ENCODE data around the gene TSPAN9. TPM values are rescaled to one million over a fixed set of nuclear protein-coding genes. Genes with fewer than 3 reads are reported as not detected.

The TSPAN9 gene
- polyA plus RNA-seq, 2 of the 4 experiments (the other 2 are of a cell fraction) = 12.4 to 16.1 TPM

DNA sequence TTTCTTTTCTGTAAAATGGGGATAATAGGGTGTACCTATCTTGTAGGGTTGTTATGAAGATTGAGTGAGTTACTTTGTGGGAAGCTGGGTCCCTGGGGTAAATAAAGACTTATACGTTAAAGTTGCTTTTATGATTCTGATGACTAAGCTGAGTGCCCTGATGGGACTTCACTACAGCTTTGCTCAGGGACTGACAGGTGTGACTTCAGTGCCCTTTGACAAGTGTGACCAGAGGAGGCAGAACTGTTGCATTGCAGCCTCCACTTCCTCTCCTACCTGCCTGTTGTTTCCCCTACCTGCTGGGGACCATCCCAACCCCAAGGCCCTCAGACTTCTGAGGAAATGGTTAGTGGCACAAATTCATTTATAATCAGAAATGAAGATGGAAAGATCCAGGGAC, 119.3 kb downstream of the TSPAN9 start (continued):
- TF ChIP-seq KDM1A (IDR thresholded peaks at IDR 0.05; ENCODE audit: low read depth) = no peak
- no peak for TF ChIP-seq EHF (CRISPR knock-in tag; IDR thresholded peaks at IDR 0.05)

GRCh38 chr12:3197131-3197818, 120.1 kb downstream of the TSPAN9 start:
- Histone ChIP-seq H3K4me1 (peaks cover 4% of the 10 kb centered on the region; the same call in 1 of the 3 replicates), H3K4me2 (no peak overlapping the region), H3K9me3 (no peaks in the 10 kb centered on the region), H3K4me3 (no peak overlapping the region), H3K27ac (no peak overlapping the region)
- TF ChIP-seq ZSCAN20 (CRISPR knock-in tag; IDR thresholded peaks at IDR 0.05) (no peak), CHD2 (IDR thresholded peaks at IDR 0.05; ENCODE audit: low read length, partially characterized antibody) (no peak), TP53 (CRISPR knock-in tag; IDR thresholded peaks at IDR 0.05) (no peak), HOXB5 (CRISPR knock-in tag; IDR thresholded peaks at IDR 0.05) (no peak), POLR2AphosphoS2 (conservative IDR thresholded peaks at IDR 0.05; ENCODE audit: low read length) (no peak), ATOH8 (CRISPR knock-in tag; IDR thresholded peaks at IDR 0.05; ENCODE audit: low read depth) (no peak), PHF8 (IDR thresholded peaks at IDR 0.05; ENCODE audit: borderline replicate concordance, low read depth) (no peak), PBX3 (IDR thresholded peaks at IDR 0.05) (no peak), RARB (CRISPR knock-in tag; IDR thresholded peaks at IDR 0.05) (no peak), ESRRA (IDR thresholded peaks at IDR 0.05; ENCODE audit: borderline replicate concordance, low read length) (no peak), FOSL2 (IDR thresholded peaks at IDR 0.05) (no peak), FOSL2 (CRISPR knock-in tag; IDR thresholded peaks at IDR 0.05) (no peak), JUN (IDR thresholded peaks at IDR 0.05) (no peak)
- TF ChIP-seq, protein P1, sequence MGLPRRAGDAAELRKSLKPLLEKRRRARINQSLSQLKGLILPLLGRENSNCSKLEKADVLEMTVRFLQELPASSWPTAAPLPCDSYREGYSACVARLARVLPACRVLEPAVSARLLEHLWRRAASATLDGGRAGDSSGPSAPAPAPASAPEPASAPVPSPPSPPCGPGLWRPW (IDR thresholded peaks at IDR 0.05) = no peak
- TF ChIP-seq, protein P2, sequence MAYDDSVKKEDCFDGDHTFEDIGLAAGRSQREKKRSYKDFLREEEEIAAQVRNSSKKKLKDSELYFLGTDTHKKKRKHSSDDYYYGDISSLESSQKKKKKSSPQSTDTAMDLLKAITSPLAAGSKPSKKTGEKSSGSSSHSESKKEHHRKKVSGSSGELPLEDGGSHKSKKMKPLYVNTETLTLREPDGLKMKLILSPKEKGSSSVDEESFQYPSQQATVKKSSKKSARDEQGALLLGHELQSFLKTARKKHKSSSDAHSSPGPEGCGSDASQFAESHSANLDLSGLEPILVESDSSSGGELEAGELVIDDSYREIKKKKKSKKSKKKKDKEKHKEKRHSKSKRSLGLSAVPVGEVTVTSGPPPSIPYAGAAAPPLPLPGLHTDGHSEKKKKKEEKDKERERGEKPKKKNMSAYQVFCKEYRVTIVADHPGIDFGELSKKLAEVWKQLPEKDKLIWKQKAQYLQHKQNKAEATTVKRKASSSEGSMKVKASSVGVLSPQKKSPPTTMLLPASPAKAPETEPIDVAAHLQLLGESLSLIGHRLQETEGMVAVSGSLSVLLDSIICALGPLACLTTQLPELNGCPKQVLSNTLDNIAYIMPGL (CRISPR knock-in tag; IDR thresholded peaks at IDR 0.05; ENCODE audit: borderline replicate concordance) = no peak
- FAIRE-seq (no peak), ATAC-seq (no peak), DNase-seq (ENCODE audit: low read depth in 1 of 2, low spot score in 1 of 2) (no peak)
- ChIA-PET POLR2A (no interaction called here), CTCF (interaction anchor here (0.8 to 5.3 kb wide), 6 partner anchors 23 to 124 kb away, joined by 3 to 38 read pairs (median 4); no protein-coding TSS in a partner anchor)
- WGBS (ENCODE audit: missing lambda C conversion rate) = 86% methylated on average over 8 of the region's 8 CpGs

DNA sequence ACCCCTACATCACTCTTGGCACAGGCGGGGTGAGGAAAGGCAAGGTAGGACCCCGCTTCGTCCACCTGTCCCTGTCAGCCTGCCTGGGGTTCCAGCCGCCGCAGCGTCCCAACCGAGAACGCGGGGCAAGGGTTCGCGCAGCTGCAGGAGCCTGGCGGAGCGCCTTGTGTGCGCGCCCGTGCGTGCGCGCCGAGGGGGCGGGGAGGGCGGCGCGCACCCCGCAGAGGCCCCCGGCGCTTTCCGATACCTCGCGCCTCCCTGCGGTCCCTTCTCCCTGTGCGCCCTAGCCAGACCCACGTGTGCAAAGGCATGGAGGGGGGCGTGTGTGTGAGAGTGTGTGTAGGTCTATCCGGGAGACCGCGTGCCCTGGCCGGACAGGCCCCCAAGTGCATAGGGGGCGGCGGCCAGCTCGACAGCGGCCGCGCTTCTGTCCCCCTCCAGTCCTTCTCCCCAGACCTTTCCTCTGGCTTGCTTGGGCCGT, 122.4 kb downstream of the TSPAN9 start:
- Histone ChIP-seq H3K4me1 (peaks cover 4% of the 10 kb centered on the region; the same call in 1 of the 3 replicates), H3K4me2 (peak overlapping the region; percentile 99), H3K4me3 (peak overlapping the region; percentile 61), H3K9me3 (no peaks in the 10 kb centered on the region), H3K27ac (peak overlapping the region in 1 of 2 experiments; percentile 67; a peak in 2 of 6 replicates)
- CTCF ChIA-PET = interaction anchor here (0.6 to 1.8 kb wide), 8 partner anchors 18 to 604 kb away, joined by 3 to 6 read pairs (median 4); no protein-coding TSS in a partner anchor
- no peak for FAIRE-seq
- POLR2A ChIA-PET = no interaction called here
- ATAC-seq = peak; percentile 17 to 54; a peak in 3 of 6 replicates
- peak in 1 of 2 experiments; percentile 25 for DNase-seq (ENCODE audit: low read depth in 1 of 2, low spot score in 1 of 2)
- TF ChIP-seq REST (IDR thresholded peaks at IDR 0.05) (no peak), MAX (IDR thresholded peaks at IDR 0.05) (peak; percentile 22; the same call in 1 of the 2 replicates)
- 19% methylated on average over 18 of the region's 45 CpGs for WGBS (ENCODE audit: missing lambda C conversion rate)
